ENCODE data around the gene SPTLC3.

DNA sequence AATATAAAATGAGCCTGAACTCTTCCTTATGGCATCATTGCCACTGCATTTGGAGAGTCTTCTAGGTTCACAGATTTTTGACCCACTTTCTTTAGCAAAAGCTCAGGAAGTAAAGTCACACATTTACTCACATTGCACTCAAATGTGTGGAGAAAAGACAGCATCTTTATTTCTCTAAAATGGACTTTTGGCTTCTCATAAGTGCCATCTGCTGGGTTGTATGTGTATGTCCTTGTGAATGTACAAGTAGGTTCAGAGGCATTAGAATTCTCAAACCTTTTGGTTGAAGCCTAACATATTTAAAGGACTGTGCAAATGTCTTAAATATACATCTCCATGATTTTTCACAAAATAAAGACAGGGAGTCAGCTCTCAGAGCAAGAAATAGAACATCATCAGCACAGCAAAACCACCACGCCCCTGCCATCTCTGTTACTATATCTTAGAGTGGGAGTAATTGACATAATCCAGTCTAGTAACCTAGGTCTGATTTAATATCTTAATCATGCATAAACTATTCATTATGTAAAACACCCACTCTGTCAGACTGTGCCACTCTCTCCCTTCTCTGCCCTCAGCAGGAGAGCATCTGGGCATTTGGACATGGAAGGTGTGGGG is 42.2 kb upstream of the SPTLC3 start:
- TF ChIP-seq ZNF70 (CRISPR knock-in tag; IDR thresholded peaks at IDR 0.05) = no peak
- TF ChIP-seq, protein P1, sequence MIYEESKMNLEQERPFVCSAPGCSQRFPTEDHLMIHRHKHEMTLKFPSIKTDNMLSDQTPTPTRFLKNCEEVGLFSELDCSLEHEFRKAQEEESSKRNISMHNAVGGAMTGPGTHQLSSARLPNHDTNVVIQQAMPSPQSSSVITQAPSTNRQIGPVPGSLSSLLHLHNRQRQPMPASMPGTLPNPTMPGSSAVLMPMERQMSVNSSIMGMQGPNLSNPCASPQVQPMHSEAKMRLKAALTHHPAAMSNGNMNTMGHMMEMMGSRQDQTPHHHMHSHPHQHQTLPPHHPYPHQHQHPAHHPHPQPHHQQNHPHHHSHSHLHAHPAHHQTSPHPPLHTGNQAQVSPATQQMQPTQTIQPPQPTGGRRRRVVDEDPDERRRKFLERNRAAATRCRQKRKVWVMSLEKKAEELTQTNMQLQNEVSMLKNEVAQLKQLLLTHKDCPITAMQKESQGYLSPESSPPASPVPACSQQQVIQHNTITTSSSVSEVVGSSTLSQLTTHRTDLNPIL (CRISPR knock-in tag; IDR thresholded peaks at IDR 0.05; ENCODE audit: low read depth) = no peak
- TF ChIP-seq ZC3H10 (CRISPR knock-in tag; IDR thresholded peaks at IDR 0.05) = no peak
- TF ChIP-seq, protein P2, sequence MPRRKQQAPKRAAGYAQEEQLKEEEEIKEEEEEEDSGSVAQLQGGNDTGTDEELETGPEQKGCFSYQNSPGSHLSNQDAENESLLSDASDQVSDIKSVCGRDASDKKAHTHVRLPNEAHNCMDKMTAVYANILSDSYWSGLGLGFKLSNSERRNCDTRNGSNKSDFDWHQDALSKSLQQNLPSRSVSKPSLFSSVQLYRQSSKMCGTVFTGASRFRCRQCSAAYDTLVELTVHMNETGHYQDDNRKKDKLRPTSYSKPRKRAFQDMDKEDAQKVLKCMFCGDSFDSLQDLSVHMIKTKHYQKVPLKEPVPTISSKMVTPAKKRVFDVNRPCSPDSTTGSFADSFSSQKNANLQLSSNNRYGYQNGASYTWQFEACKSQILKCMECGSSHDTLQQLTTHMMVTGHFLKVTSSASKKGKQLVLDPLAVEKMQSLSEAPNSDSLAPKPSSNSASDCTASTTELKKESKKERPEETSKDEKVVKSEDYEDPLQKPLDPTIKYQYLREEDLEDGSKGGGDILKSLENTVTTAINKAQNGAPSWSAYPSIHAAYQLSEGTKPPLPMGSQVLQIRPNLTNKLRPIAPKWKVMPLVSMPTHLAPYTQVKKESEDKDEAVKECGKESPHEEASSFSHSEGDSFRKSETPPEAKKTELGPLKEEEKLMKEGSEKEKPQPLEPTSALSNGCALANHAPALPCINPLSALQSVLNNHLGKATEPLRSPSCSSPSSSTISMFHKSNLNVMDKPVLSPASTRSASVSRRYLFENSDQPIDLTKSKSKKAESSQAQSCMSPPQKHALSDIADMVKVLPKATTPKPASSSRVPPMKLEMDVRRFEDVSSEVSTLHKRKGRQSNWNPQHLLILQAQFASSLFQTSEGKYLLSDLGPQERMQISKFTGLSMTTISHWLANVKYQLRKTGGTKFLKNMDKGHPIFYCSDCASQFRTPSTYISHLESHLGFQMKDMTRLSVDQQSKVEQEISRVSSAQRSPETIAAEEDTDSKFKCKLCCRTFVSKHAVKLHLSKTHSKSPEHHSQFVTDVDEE (CRISPR knock-in tag; IDR thresholded peaks at IDR 0.05) = no peak
- no peak for TF ChIP-seq PPARA (CRISPR knock-in tag; IDR thresholded peaks at IDR 0.05; ENCODE audit: borderline replicate concordance)
- TF ChIP-seq, protein P3, sequence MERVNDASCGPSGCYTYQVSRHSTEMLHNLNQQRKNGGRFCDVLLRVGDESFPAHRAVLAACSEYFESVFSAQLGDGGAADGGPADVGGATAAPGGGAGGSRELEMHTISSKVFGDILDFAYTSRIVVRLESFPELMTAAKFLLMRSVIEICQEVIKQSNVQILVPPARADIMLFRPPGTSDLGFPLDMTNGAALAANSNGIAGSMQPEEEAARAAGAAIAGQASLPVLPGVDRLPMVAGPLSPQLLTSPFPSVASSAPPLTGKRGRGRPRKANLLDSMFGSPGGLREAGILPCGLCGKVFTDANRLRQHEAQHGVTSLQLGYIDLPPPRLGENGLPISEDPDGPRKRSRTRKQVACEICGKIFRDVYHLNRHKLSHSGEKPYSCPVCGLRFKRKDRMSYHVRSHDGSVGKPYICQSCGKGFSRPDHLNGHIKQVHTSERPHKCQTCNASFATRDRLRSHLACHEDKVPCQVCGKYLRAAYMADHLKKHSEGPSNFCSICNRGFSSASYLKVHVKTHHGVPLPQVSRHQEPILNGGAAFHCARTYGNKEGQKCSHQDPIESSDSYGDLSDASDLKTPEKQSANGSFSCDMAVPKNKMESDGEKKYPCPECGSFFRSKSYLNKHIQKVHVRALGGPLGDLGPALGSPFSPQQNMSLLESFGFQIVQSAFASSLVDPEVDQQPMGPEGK (CRISPR knock-in tag; IDR thresholded peaks at IDR 0.05; ENCODE audit: borderline replicate concordance) = no peak
- TF ChIP-seq, protein P4, sequence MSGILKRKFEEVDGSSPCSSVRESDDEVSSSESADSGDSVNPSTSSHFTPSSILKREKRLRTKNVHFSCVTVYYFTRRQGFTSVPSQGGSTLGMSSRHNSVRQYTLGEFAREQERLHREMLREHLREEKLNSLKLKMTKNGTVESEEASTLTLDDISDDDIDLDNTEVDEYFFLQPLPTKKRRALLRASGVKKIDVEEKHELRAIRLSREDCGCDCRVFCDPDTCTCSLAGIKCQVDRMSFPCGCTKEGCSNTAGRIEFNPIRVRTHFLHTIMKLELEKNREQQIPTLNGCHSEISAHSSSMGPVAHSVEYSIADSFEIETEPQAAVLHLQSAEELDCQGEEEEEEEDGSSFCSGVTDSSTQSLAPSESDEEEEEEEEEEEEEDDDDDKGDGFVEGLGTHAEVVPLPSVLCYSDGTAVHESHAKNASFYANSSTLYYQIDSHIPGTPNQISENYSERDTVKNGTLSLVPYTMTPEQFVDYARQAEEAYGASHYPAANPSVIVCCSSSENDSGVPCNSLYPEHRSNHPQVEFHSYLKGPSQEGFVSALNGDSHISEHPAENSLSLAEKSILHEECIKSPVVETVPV (CRISPR knock-in tag; IDR thresholded peaks at IDR 0.05) = no peak

All from SK-N-SH treated with all-trans-retinoic acid at 6 μM for 48 hours (cell line).